Measurements from ENCODE around the gene MED1.

MED1 gene

GRCh38 chr17:39359994-39360393 lies 91.1 kb downstream of the MED1 start:
- H3K27me3 ChIP-seq (ENCODE audit: low read depth, low read length), result no peaks in the 10 kb centered on the region
- no peaks in the 10 kb centered on the region for H3K9me3 ChIP-seq (ENCODE audit: control insufficient read depth in 1 of 2, low read length in 2 of 2)
- H3K4me1 ChIP-seq (ENCODE audit: control insufficient read depth in 1 of 2, insufficient read depth in 2 of 2, low read length in 2 of 2), result peaks cover 0 to 17% of the 10 kb centered on the region in 2 donors
- H3K36me3 ChIP-seq (ENCODE audit: control insufficient read depth in 1 of 2, insufficient read depth in 2 of 2, low read length in 2 of 2), result no peaks in the 10 kb centered on the region
- H3K27ac ChIP-seq (ENCODE audit: low read length), result no peak overlapping the region
- no peak overlapping the region for H3K4me3 ChIP-seq (ENCODE audit: low read depth in 1 of 2, low read length in 2 of 2)

- Histone ChIP-seq H3K27ac (ENCODE audit: low read length) (no peak overlapping the region), H3K4me1 (ENCODE audit: control insufficient read depth in 1 of 2, insufficient read depth in 2 of 2, low read length in 2 of 2) (peaks cover 0 to 10% of the 10 kb centered on the region in 2 donors), H3K27me3 (ENCODE audit: low read depth, low read length) (no peaks in the 10 kb centered on the region), H3K4me3 (ENCODE audit: low read depth in 1 of 2, low read length in 2 of 2) (no peak overlapping the region), H3K36me3 (ENCODE audit: control insufficient read depth in 1 of 2, insufficient read depth in 2 of 2, low read length in 2 of 2) (no peaks in the 10 kb centered on the region), H3K9me3 (ENCODE audit: control insufficient read depth in 1 of 2, low read length in 2 of 2) (no peaks in the 10 kb centered on the region)
These were observed 93.1 kb downstream of the MED1 start for GRCh38 chr17:39357986-39358385.

- H3K36me3 ChIP-seq (ENCODE audit: control insufficient read depth in 1 of 2, insufficient read depth in 2 of 2, low read length in 2 of 2), result no peaks in the 10 kb centered on the region
- no peak overlapping the region for H3K4me3 ChIP-seq (ENCODE audit: low read depth in 1 of 2, low read length in 2 of 2)
- no peaks in the 10 kb centered on the region for H3K9me3 ChIP-seq (ENCODE audit: control insufficient read depth in 1 of 2, low read length in 2 of 2)
- H3K4me1 ChIP-seq (ENCODE audit: control insufficient read depth in 1 of 2, insufficient read depth in 2 of 2, low read length in 2 of 2), result peaks cover 0 to 13% of the 10 kb centered on the region in 2 donors
- H3K27ac ChIP-seq (ENCODE audit: low read length), result no peak overlapping the region
- no peaks in the 10 kb centered on the region for H3K27me3 ChIP-seq (ENCODE audit: low read depth, low read length)
These were observed 93.6 kb downstream of the MED1 start for GRCh38 chr17:39357488-39357887.

Data from muscle layer of duodenum (tissue), 2 donors.